ENCODE results near the gene NAA10.

DNA sequence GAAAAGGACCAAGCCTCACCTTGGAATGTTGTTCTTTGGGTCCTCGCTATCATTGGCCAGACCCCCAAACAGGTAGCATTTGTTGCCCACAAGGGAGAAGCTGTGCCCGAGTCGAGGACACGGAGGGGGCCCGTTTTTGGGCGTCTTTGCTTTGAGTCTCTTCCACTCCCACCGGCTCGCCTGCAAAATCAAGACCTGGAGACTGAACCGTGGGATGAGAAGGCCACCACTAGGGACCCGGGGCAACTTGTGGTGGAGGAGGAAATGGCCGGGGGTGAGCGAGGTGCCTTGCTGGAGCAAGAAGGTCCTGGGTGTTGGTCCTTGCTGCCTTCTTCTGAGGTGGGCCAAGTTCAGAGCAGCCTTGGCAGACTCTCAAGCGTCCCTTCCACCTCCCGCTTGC is 29.3 kb upstream of the NAA10 start:
- TF ChIP-seq, protein P1, sequence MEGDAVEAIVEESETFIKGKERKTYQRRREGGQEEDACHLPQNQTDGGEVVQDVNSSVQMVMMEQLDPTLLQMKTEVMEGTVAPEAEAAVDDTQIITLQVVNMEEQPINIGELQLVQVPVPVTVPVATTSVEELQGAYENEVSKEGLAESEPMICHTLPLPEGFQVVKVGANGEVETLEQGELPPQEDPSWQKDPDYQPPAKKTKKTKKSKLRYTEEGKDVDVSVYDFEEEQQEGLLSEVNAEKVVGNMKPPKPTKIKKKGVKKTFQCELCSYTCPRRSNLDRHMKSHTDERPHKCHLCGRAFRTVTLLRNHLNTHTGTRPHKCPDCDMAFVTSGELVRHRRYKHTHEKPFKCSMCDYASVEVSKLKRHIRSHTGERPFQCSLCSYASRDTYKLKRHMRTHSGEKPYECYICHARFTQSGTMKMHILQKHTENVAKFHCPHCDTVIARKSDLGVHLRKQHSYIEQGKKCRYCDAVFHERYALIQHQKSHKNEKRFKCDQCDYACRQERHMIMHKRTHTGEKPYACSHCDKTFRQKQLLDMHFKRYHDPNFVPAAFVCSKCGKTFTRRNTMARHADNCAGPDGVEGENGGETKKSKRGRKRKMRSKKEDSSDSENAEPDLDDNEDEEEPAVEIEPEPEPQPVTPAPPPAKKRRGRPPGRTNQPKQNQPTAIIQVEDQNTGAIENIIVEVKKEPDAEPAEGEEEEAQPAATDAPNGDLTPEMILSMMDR (IDR thresholded peaks at IDR 0.05), result no peak
- no peak for TF ChIP-seq EP300 (IDR thresholded peaks at IDR 0.05)
- no peak for TF ChIP-seq POLR2A (IDR thresholded peaks at IDR 0.05)
- TF ChIP-seq POLR2AphosphoS5 (IDR thresholded peaks at IDR 0.05), result no peak
